H1 (cell line): ENCODE measurements around the gene EPHB1. TPM values are rescaled to one million over a fixed set of nuclear protein-coding genes. Genes with fewer than 3 reads are reported as not detected.

Source experiments
- CTCF ChIA-PET: fragments of 300-600 bp; sonication (Branson Sonifier 250); formaldehyde crosslinking; loops from one replicate; lab custom pipeline; 2021; ENCODE audit not compliant: partially characterized antibody; lab: Charles Lee
- POLR2A ChIA-PET: fragments of 300-600 bp; sonication (Branson Sonifier 250); formaldehyde crosslinking; loops from one replicate; lab custom pipeline; 2021; ENCODE audit warnings: inconsistent platforms; ENCODE audit not compliant: partially characterized antibody; lab: Charles Lee
- DNase-seq, 2 experiments: peaks; one replicate each; pipeline versions ENCODE4 v3.0.0 to v3.0.0-alpha.2; 2010 to 2022; ENCODE audit warnings: low spot score in 2 of 2, low read depth in 1 of 2, mixed read lengths in 1 of 2
- FAIRE-seq: peaks from 2 replicates; lab custom pipeline; 2011; peaks lifted over from hg19 to GRCh38; lab: Jason Lieb, UNC
- H2AFZ ChIP-seq: 2 replicates; pipeline ENCODE4 v1.8.1; 2012; ENCODE audit warnings: low read length, inconsistent platforms
- H2AK5ac ChIP-seq: 2 replicates; pipeline ENCODE4 v1.6.1; 2013; ENCODE audit warnings: low read depth, low read length
- H2BK120ac ChIP-seq: replicated peaks from 2 replicates; pipeline ENCODE3; 2013; ENCODE audit warnings: low read depth, low read length, inconsistent platforms
- H2BK12ac ChIP-seq: 2 replicates; pipeline ENCODE4 v1.6.1; 2013; ENCODE audit warnings: low read depth, low read length
- H2BK15ac ChIP-seq: 2 replicates; pipeline ENCODE4 v1.6.1; 2013; ENCODE audit warnings: low read length
- H2BK20ac ChIP-seq: 2 replicates; pipeline ENCODE4 v1.6.1; 2013; ENCODE audit warnings: low read length
- H2BK5ac ChIP-seq: 2 replicates; pipeline ENCODE4 v1.6.1; 2013; ENCODE audit warnings: low read depth, low read length
- H3K14ac ChIP-seq: 2 replicates; pipeline ENCODE4 v1.6.1; 2013; ENCODE audit warnings: inconsistent platforms; ENCODE audit not compliant: insufficient read length
- H3K18ac ChIP-seq: 2 replicates; pipeline ENCODE4 v1.6.1; 2013; ENCODE audit warnings: low read length; ENCODE audit errors: extremely low read depth
- H3K23ac ChIP-seq: 2 replicates; pipeline ENCODE4 v1.6.1; 2013; ENCODE audit warnings: inconsistent platforms; ENCODE audit not compliant: insufficient read length
- H3K23me2 ChIP-seq: 2 replicates; pipeline ENCODE4 v1.6.1; 2013; ENCODE audit warnings: low read depth, low read length
- H3K27ac ChIP-seq: 2 replicates; pipeline ENCODE4 v1.6.1; 2011; ENCODE audit warnings: low read depth, low read length, inconsistent platforms
- H3K27me3 ChIP-seq, 4 experiments: replicated peaks in 1 of 4; 1 replicate in 1 of 4; 2 replicates in 3 of 4; pipeline versions ENCODE4 v1.6.1 to v1.8.1; 2011 to 2013; ENCODE audit warnings: low read length in 3 of 4, mild to moderate bottlenecking in 3 of 4, inconsistent platforms in 2 of 4, mixed read lengths in 2 of 4, moderate library complexity in 1 of 4; ENCODE audit not compliant: control insufficient read depth in 3 of 4, insufficient read depth in 3 of 4; ENCODE audit errors: extremely low read depth in 1 of 4
- H3K36me3 ChIP-seq, 4 experiments: 2 replicates each; pipeline versions ENCODE4 v1.6.1 to v1.8.1; 2011 to 2013; ENCODE audit warnings: mild to moderate bottlenecking in 4 of 4, low read length in 3 of 4, moderate library complexity in 2 of 4, control low read depth in 1 of 4, inconsistent platforms in 1 of 4; ENCODE audit not compliant: insufficient read depth in 4 of 4, control insufficient read depth in 2 of 4
- H3K4ac ChIP-seq: replicated peaks from 2 replicates; pipeline ENCODE3; 2013; ENCODE audit warnings: low read length, low read depth, mixed read lengths, inconsistent platforms; ENCODE audit not compliant: insufficient read length
- H3K4me1 ChIP-seq, 4 experiments: replicated peaks in 1 of 4; 1 replicate in 1 of 4; 2 replicates in 3 of 4; pipeline versions ENCODE4 v1.6.1 to v1.8.1; 2011 to 2013; ENCODE audit warnings: low read length in 3 of 4, inconsistent platforms in 2 of 4, mixed read lengths in 1 of 4; ENCODE audit not compliant: insufficient read depth in 4 of 4, control insufficient read depth in 3 of 4
- H3K4me2 ChIP-seq, 2 experiments: 2 replicates each; pipeline versions ENCODE4 v1.6.1 to v1.8.1; 2011 to 2013; ENCODE audit warnings: low read depth in 2 of 2, low read length in 2 of 2, control low read depth in 1 of 2, inconsistent platforms in 1 of 2, mild to moderate bottlenecking in 1 of 2; ENCODE audit not compliant: insufficient read depth in 1 of 2
- H3K4me3 ChIP-seq, 4 experiments: fragments of 200-600, 300-600 bp in 1 of 4; sonication (generic), shearing (Covaris generic), sonication (Bioruptor Twin) in 1 of 4; 2 replicates each; pipeline versions ENCODE4 v1.5.1 to v1.8.1; 2011 to 2016; ENCODE audit warnings: low read length in 4 of 4, low read depth in 3 of 4, control low read depth in 2 of 4, inconsistent platforms in 2 of 4, mild to moderate bottlenecking in 2 of 4, mixed read lengths in 1 of 4, moderate library complexity in 1 of 4; ENCODE audit not compliant: insufficient read depth in 2 of 4; ENCODE audit errors: extremely low read depth in 1 of 4
- H3K56ac ChIP-seq: replicated peaks from 2 replicates; pipeline ENCODE3; 2013; ENCODE audit warnings: low read depth, mild to moderate bottlenecking, mixed read lengths, low read length, inconsistent platforms; ENCODE audit not compliant: insufficient read length
- H3K79me1 ChIP-seq: 2 replicates; pipeline ENCODE4 v1.6.1; 2013; ENCODE audit warnings: low read depth, low read length, control low read depth
- H3K79me2 ChIP-seq, 2 experiments: 2 replicates each; pipeline versions ENCODE4 v1.6.1 to v1.8.1; 2012 to 2013; ENCODE audit warnings: low read length in 2 of 2, mild to moderate bottlenecking in 2 of 2, inconsistent platforms in 1 of 2; ENCODE audit not compliant: insufficient read depth in 2 of 2, control insufficient read depth in 1 of 2
- H3K9ac ChIP-seq, 4 experiments: replicated peaks in 1 of 4; 1 replicate in 1 of 4; 2 replicates in 3 of 4; pipeline versions ENCODE4 v1.6.1 to v1.8.1; 2011 to 2013; ENCODE audit warnings: low read depth in 3 of 4, low read length in 3 of 4, control low read depth in 2 of 4, mild to moderate bottlenecking in 2 of 4, moderate library complexity in 2 of 4, inconsistent platforms in 1 of 4; ENCODE audit errors: extremely low read depth in 1 of 4
- H3K9me3 ChIP-seq, 2 experiments: 2 replicates each; pipeline versions ENCODE4 v1.6.1 to v1.8.1; 2012 to 2013; ENCODE audit warnings: mild to moderate bottlenecking in 2 of 2, moderate library complexity in 2 of 2, control low read depth in 1 of 2, inconsistent platforms in 1 of 2, low read depth in 1 of 2, low read length in 1 of 2, mixed read lengths in 1 of 2; ENCODE audit not compliant: insufficient read depth in 2 of 2
- H4K20me1 ChIP-seq, 2 experiments: replicated peaks in 1 of 2; 2 replicates each; pipeline versions ENCODE3 to v1.8.1; 2011 to 2013; ENCODE audit warnings: inconsistent platforms in 2 of 2, low read length in 2 of 2, mild to moderate bottlenecking in 1 of 2; ENCODE audit not compliant: insufficient read depth in 2 of 2, control insufficient read depth in 1 of 2
- H4K5ac ChIP-seq: 2 replicates; pipeline ENCODE4 v1.6.1; 2013; ENCODE audit warnings: low read length, low read depth, mixed read lengths, inconsistent platforms; ENCODE audit not compliant: insufficient read length
- H4K8ac ChIP-seq: 2 replicates; pipeline ENCODE4 v1.8.0; 2013; ENCODE audit warnings: mild to moderate bottlenecking, moderate library complexity, low read length, inconsistent platforms; ENCODE audit not compliant: insufficient read depth; ENCODE audit errors: extremely low read depth
- H4K91ac ChIP-seq: replicated peaks from 2 replicates; pipeline ENCODE3; 2013; ENCODE audit warnings: low read length, mixed read lengths, inconsistent platforms; ENCODE audit not compliant: insufficient read length
- CEBPB ChIP-seq: IDR thresholded peaks from 2 replicates; pipeline ENCODE4 v1.6.1; 2012; ENCODE audit warnings: low read depth, low read length
- CTCF ChIP-seq, 3 experiments: IDR thresholded peaks; 1 replicate in 2 of 3; 2 replicates in 1 of 3; pipeline versions ENCODE4 v1.5.1 to v1.6.1; 2011; ENCODE audit warnings: low read length in 3 of 3, mild to moderate bottlenecking in 3 of 3, inconsistent platforms in 2 of 3, low read depth in 1 of 3, moderate library complexity in 1 of 3; ENCODE audit not compliant: insufficient read depth in 1 of 3; ENCODE audit errors: control extremely low read depth in 1 of 3
- KDM1A ChIP-seq: fragments of 200-600, 300-600 bp; sonication (generic); IDR thresholded peaks from 2 replicates; pipeline ENCODE4 v1.7.1; 2016; ENCODE audit warnings: mild to moderate bottlenecking, low read length, borderline replicate concordance
- POU5F1 ChIP-seq: IDR thresholded peaks from 2 replicates; pipeline ENCODE4 v1.6.1; 2011; ENCODE audit warnings: low read depth, mild to moderate bottlenecking, low read length, moderate library complexity
- RBBP5 ChIP-seq: IDR thresholded peaks from 2 replicates; pipeline ENCODE4 v1.7.1; 2012; ENCODE audit warnings: low read depth, mild to moderate bottlenecking, inconsistent platforms, low read length, moderate library complexity, borderline replicate concordance
- RFX5 ChIP-seq: IDR thresholded peaks from 2 replicates; pipeline ENCODE4 v1.6.1; 2011; ENCODE audit warnings: low read depth, low read length, improper control_type of control experiment, borderline replicate concordance
- SIN3A ChIP-seq, 2 experiments: IDR thresholded peaks in 1 of 2; conservative IDR thresholded peaks in 1 of 2; 2 replicates each; pipeline ENCODE4 v1.6.1; 2011 to 2012; ENCODE audit warnings: low read length in 2 of 2, improper control_type of control experiment in 1 of 2, low read depth in 1 of 2, mild to moderate bottlenecking in 1 of 2
- YY1 ChIP-seq: IDR thresholded peaks from 2 replicates; pipeline ENCODE4 v1.6.1; 2011; ENCODE audit warnings: low read depth, mild to moderate bottlenecking, low read length
- WGBS, 2 experiments: shearing (Covaris generic) in 1 of 2; methylation state at CpG; one replicate each; pipeline versions ENCODE4 v1.1.6 to v1.1.7; 2013 to 2015; ENCODE audit warnings: low lambda C conversion rate in 2 of 2, mixed read lengths in 2 of 2, inconsistent platforms in 1 of 2, low coverage in 1 of 2, missing lambda C conversion rate in 1 of 2; ENCODE audit not compliant: insufficient replicate concordance in 2 of 2, insufficient coverage in 1 of 2, insufficient read length in 1 of 2; ENCODE audit errors: extremely low coverage in 1 of 2, missing lambda C conversion rate in 1 of 2; 5-methylcytosine and 5-hydroxymethylcytosine counted together
- polyA plus RNA-seq, 7 experiments: library from polyadenylated mRNA; depleted of rRNA in 3 of 7; stranded (reverse) in 5 of 7; unstranded in 2 of 7; fragments of >200 nt in 5 of 7; fragments of 200-250 nt in 2 of 7; gene quantifications; 1 replicate in 5 of 7; 2 replicates in 1 of 7; 4 replicates in 1 of 7; pipeline versions ENCODE4 v1.2.1 to v1.2.3, GENCODE V29; 2011 to 2013; ENCODE audit warnings: missing spikeins in 2 of 7, mixed read lengths in 2 of 7
- total RNA-seq: library from RNA; stranded (reverse); fragmentation: NEBNext Ultra II Directional; extraction: Animal tissue kit (Norgen Biotek cat#: 25700); gene quantifications from 2 replicates; pipeline ENCODE4 v1.2.1, GENCODE V29; 2021

EPHB1 gene
- total and polyA plus RNA-seq, 2 of the 8 experiments (the other 6 are each of a cell fraction or from before 2014, with no cell fraction given): 3.5 to 5.9 TPM

GRCh38 chr3:134809427-134810051 lies 14.5 kb downstream of the EPHB1 start:
- DNase-seq: no peak
- Histone ChIP-seq H3K27me3 (no peaks in the 10 kb centered on the region), H3K4me1 (peaks cover 7 to 18% (median 12%) of the 10 kb centered on the region in 4 experiments; a peak in 6 of 7 replicates), H2BK15ac (no peak overlapping the region), H2AK5ac (peak overlapping the region; percentile 82; the same call in 1 of the 2 replicates), H3K4me3 (peak overlapping the region in 1 of 4 experiments; percentile 33; a peak in 1 of 8 replicates), H2BK120ac (no peak overlapping the region), H3K79me1 (no peaks in the 10 kb centered on the region; the same call in 1 of the 2 replicates), H4K20me1 (no peaks in the 10 kb centered on the region), H3K9ac (no peak overlapping the region; a peak in 1 of 7 replicates), H3K4me2 (peak overlapping the region; percentile 40 to 45), H3K9me3 (no peaks in the 10 kb centered on the region), H3K23me2 (peaks cover 2% of the 10 kb centered on the region; the same call in 1 of the 2 replicates), H3K36me3 (no peaks in the 10 kb centered on the region)
- TF ChIP-seq RBBP5 (peak; percentile 48; the same call in 1 of the 2 replicates), RFX5 (no peak), POU5F1 (0 out of 2 replicates have a peak, but pooled peaks have one; percentile 10), SIN3A (conservative IDR thresholded peaks at IDR 0.05 in 1 of 2, IDR thresholded peaks at IDR 0.05 in 1 of 2; ENCODE audit: low read depth in 1 of 2, low read length in 2 of 2) (peak in 1 of 2 experiments; percentile 52; a peak in 1 of 4 replicates), CEBPB (peak; percentile 76), CTCF (IDR thresholded peaks at IDR 0.05; ENCODE audit: control extremely low read depth in 1 of 3, insufficient read depth in 1 of 3, low read depth in 1 of 3, low read length in 3 of 3) (no peak), KDM1A (peak; percentile 59; the same call in 1 of the 2 replicates), YY1 (0 out of 2 replicates have a peak, but pooled peaks have one; percentile 25)
- TF ChIP-seq, all 59 proteins: peak for 6
- no peak overlapping the region for H3K18ac ChIP-seq
- no peak overlapping the region for H2AFZ ChIP-seq
- no peak overlapping the region for H3K4ac ChIP-seq
- no peak overlapping the region for H3K27ac ChIP-seq
- H2BK5ac ChIP-seq: peak overlapping the region; percentile 4; the same call in 1 of the 2 replicates
- H3K79me2 ChIP-seq: no peaks in the 10 kb centered on the region; a peak in 1 of 4 replicates
- POLR2A ChIA-PET: interaction anchor here (1.2 to 1.6 kb wide), 3 partner anchors 9 to 15 kb away, joined by 3 to 7 read pairs (median 6); no protein-coding TSS in a partner anchor
- H3K23ac ChIP-seq: no peak overlapping the region
- no peak overlapping the region for H4K5ac ChIP-seq
- no peak overlapping the region for H4K91ac ChIP-seq
- 58% methylated on average over 5 of the region's 5 CpGs; no CpG with 5 or more reads in 1 of the 2 experiments for WGBS, 2 experiments
- H3K56ac ChIP-seq: no peak overlapping the region
- H2BK20ac ChIP-seq: no peak overlapping the region
- H3K14ac ChIP-seq: no peak overlapping the region
- H4K8ac ChIP-seq: no peak overlapping the region
- CTCF ChIA-PET: interaction anchor here (0.6 to 8.8 kb wide), 8 partner anchors 14 to 693 kb away, joined by 3 to 61 read pairs (median 4); partner anchors contain the start of gene EPHB1
- peak overlapping the region; percentile 95 for H2BK12ac ChIP-seq
- peak; percentile 98 for FAIRE-seq
